Neuronal stem cell (in vitro differentiated cells): ENCODE measurements around the gene HELT.

Experiments used
- DNase-seq: peaks from one replicate; pipeline ENCODE4 v3.0.0-alpha.2; 2013; ENCODE audit warnings: low spot score
- H2AFZ ChIP-seq: one replicate; pipeline ENCODE4 v1.6.1; 2013; ENCODE audit warnings: mild to moderate bottlenecking, low read length, inconsistent platforms
- H2AK5ac ChIP-seq: 2 replicates; pipeline ENCODE4 v1.6.1; 2013; ENCODE audit warnings: low read depth, mild to moderate bottlenecking, inconsistent platforms, low read length, moderate library complexity, mixed read lengths
- H2BK120ac ChIP-seq: 2 replicates; pipeline ENCODE4 v1.6.1; 2013; ENCODE audit warnings: low read depth, mild to moderate bottlenecking, inconsistent platforms, low read length, moderate library complexity, mixed read lengths
- H2BK12ac ChIP-seq: one replicate; pipeline ENCODE4 v1.6.1; 2013; ENCODE audit warnings: low read length, inconsistent platforms
- H2BK15ac ChIP-seq: 2 replicates; pipeline ENCODE4 v1.6.1; 2013; ENCODE audit warnings: mild to moderate bottlenecking, low read length, inconsistent platforms, mixed read lengths
- H2BK5ac ChIP-seq: one replicate; pipeline ENCODE4 v1.6.1; 2013; ENCODE audit warnings: inconsistent platforms, mild to moderate bottlenecking, low read length, moderate library complexity
- H3K14ac ChIP-seq: one replicate; pipeline ENCODE4 v1.6.1; 2013; ENCODE audit warnings: low read length, inconsistent platforms
- H3K18ac ChIP-seq: 2 replicates; pipeline ENCODE4 v1.6.1; 2013; ENCODE audit warnings: low read length, inconsistent platforms
- H3K23ac ChIP-seq: 2 replicates; pipeline ENCODE4 v1.6.1; 2013; ENCODE audit warnings: low read depth, mild to moderate bottlenecking, mixed read lengths, low read length, inconsistent platforms; ENCODE audit not compliant: poor library complexity
- H3K27ac ChIP-seq: replicated peaks from 3 replicates; pipeline ENCODE4 v1.5.1; 2013; ENCODE audit warnings: low read length, inconsistent platforms
- H3K27me3 ChIP-seq, 3 experiments: 2 replicates each; pipeline ENCODE4 v1.6.1; 2013; ENCODE audit warnings: low read length in 3 of 3, mild to moderate bottlenecking in 2 of 3, inconsistent platforms in 1 of 3, low read depth in 1 of 3, mixed read lengths in 1 of 3, moderate library complexity in 1 of 3; ENCODE audit not compliant: control insufficient read depth in 3 of 3, insufficient read depth in 3 of 3
- H3K36me3 ChIP-seq, 2 donors: replicated peaks in 1 of 2; 2 replicates each; pipeline ENCODE4 v1.6.1; 2013; ENCODE audit warnings: low read length in 2 of 2; ENCODE audit not compliant: control insufficient read depth in 2 of 2, insufficient read depth in 2 of 2
- H3K4ac ChIP-seq: 2 replicates; pipeline ENCODE4 v1.6.1; 2013; ENCODE audit warnings: inconsistent platforms, mild to moderate bottlenecking, low read length, moderate library complexity
- H3K4me1 ChIP-seq, 2 donors: 1 replicate in 1 of 2; 2 replicates in 1 of 2; pipeline ENCODE4 v1.6.1; 2013; ENCODE audit warnings: low read length in 2 of 2, low read depth in 1 of 2; ENCODE audit not compliant: control insufficient read depth in 2 of 2, insufficient read depth in 1 of 2
- H3K4me2 ChIP-seq: one replicate; pipeline ENCODE4 v1.6.1; 2013; ENCODE audit warnings: mild to moderate bottlenecking, low read length, inconsistent platforms; ENCODE audit not compliant: insufficient read depth, poor library complexity, severe bottlenecking
- H3K4me3 ChIP-seq, 2 donors: 2 replicates each; pipeline ENCODE4 v1.5.1; 2013; ENCODE audit warnings: low read length in 2 of 2, mild to moderate bottlenecking in 2 of 2, inconsistent platforms in 1 of 2, moderate library complexity in 1 of 2
- H3K79me1 ChIP-seq: one replicate; pipeline ENCODE4 v1.6.1; 2013; ENCODE audit warnings: low read depth, mild to moderate bottlenecking, inconsistent platforms, low read length, moderate library complexity
- H3K9ac ChIP-seq: one replicate; pipeline ENCODE4 v1.6.1; 2013; ENCODE audit warnings: mild to moderate bottlenecking, low read depth, low read length, inconsistent platforms; ENCODE audit not compliant: poor library complexity
- H3K9me3 ChIP-seq, 2 donors: replicated peaks in 1 of 2; 2 replicates each; pipeline versions ENCODE3 to v1.6.1; 2013; ENCODE audit warnings: low read length in 2 of 2, mild to moderate bottlenecking in 2 of 2, inconsistent platforms in 1 of 2, low read depth in 1 of 2, mixed read lengths in 1 of 2, moderate library complexity in 1 of 2; ENCODE audit not compliant: control insufficient read depth in 2 of 2, insufficient read depth in 1 of 2
- H4K8ac ChIP-seq: one replicate; pipeline ENCODE4 v1.6.1; 2013; ENCODE audit warnings: low read depth, mild to moderate bottlenecking, inconsistent platforms, low read length, moderate library complexity
- H4K91ac ChIP-seq: one replicate; pipeline ENCODE4 v1.6.1; 2013; ENCODE audit warnings: low read length, low read depth, mild to moderate bottlenecking, inconsistent platforms; ENCODE audit not compliant: poor library complexity
- WGBS, 2 donors: extraction: QIAGEN DNeasy Blood & Tissue Kit; methylation state at CpG; one replicate each; pipeline ENCODE4 v1.1.7; 2013; ENCODE audit warnings: missing lambda C conversion rate in 2 of 2, mixed read lengths in 1 of 2; ENCODE audit not compliant: insufficient read length in 2 of 2, insufficient replicate concordance in 1 of 2; ENCODE audit errors: extremely low coverage in 2 of 2; 5-methylcytosine and 5-hydroxymethylcytosine counted together

HELT gene

DNA sequence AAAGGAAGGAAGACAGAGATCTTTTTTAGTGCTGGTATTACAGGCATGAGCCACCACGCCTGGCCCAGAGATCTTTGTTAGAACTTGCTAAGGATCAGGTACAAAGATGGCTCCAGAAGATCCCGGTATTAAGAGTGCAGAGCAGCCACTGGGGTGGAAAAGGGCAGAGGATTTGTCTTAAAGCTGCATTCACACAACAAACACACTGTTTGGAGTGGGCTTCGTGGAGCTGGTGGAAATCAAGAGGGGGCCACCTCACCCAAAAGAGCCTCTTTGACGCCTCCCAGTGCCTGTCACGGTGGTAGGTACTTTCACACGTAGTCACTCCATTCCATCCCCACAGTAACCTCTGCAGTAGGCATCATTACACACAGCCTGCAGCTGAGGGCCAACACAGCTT is 13.3 kb downstream of the HELT start:
- H4K8ac ChIP-seq = no peak overlapping the region
- H3K18ac ChIP-seq = no peak overlapping the region
- H3K27ac ChIP-seq = no peak overlapping the region
- H3K4me1 ChIP-seq = no peaks in the 10 kb centered on the region
- no peaks in the 10 kb centered on the region for H3K79me1 ChIP-seq
- H3K4me2 ChIP-seq = no peak overlapping the region
- peaks cover 0 to 40% (median 0%) of the 10 kb centered on the region in 3 experiments for H3K27me3 ChIP-seq
- no CpG with 5 or more reads among the region's 6 CpGs for WGBS, 2 donors
- H3K9me3 ChIP-seq = no peaks in the 10 kb centered on the region
- no peak overlapping the region for H2BK5ac ChIP-seq
- no peak overlapping the region for H3K14ac ChIP-seq
- H4K91ac ChIP-seq = no peak overlapping the region
- no peak overlapping the region for H2BK120ac ChIP-seq
- no peak overlapping the region for H3K4me3 ChIP-seq
- DNase-seq = no peak
- no peak overlapping the region for H2BK15ac ChIP-seq
- H2AK5ac ChIP-seq = no peak overlapping the region
- no peak overlapping the region for H3K4ac ChIP-seq
- no peak overlapping the region for H2AFZ ChIP-seq
- H3K23ac ChIP-seq = no peak overlapping the region
- no peak overlapping the region for H3K9ac ChIP-seq
- H2BK12ac ChIP-seq = no peak overlapping the region
- no peaks in the 10 kb centered on the region for H3K36me3 ChIP-seq

DNA sequence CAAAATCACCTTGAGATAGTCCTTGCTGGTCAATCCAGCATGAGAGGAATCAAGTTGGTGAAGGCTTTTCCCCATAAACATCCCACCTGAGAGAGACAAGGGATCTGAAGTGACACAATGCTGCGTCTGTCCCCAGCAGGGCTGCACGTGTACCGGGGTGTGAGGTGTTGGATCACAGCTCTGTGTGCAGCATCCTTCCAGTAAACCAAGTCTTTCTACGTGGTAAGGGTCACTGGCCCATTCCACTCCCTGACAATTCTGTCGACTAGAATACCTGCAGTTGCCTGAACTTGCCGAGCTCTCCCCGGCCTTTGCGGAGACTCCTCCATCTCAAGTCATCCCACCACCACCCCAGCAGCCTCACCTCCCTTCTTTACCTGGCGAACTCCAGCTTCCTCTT is 14.8 kb downstream of the HELT start:
- no peak overlapping the region for H3K9ac ChIP-seq
- no peaks in the 10 kb centered on the region for H3K4me1 ChIP-seq
- no peak overlapping the region for H4K91ac ChIP-seq
- H3K79me1 ChIP-seq = no peaks in the 10 kb centered on the region
- no peak overlapping the region for H3K14ac ChIP-seq
- no peak overlapping the region for H2BK5ac ChIP-seq
- H3K27ac ChIP-seq = no peak overlapping the region
- no peaks in the 10 kb centered on the region for H3K36me3 ChIP-seq
- no peak overlapping the region for H2BK15ac ChIP-seq
- H3K4me3 ChIP-seq = no peak overlapping the region
- H3K9me3 ChIP-seq = no peaks in the 10 kb centered on the region
- H2AK5ac ChIP-seq = no peak overlapping the region
- H3K4ac ChIP-seq = no peak overlapping the region
- no peak overlapping the region for H2BK120ac ChIP-seq
- H2AFZ ChIP-seq = no peak overlapping the region
- no CpG with 5 or more reads among the region's 9 CpGs for WGBS, 2 donors
- no peak overlapping the region for H3K23ac ChIP-seq
- no peak overlapping the region for H3K18ac ChIP-seq
- H3K27me3 ChIP-seq = peaks cover 0 to 37% (median 0%) of the 10 kb centered on the region in 3 experiments
- H4K8ac ChIP-seq = no peak overlapping the region
- DNase-seq = no peak
- H3K4me2 ChIP-seq = no peak overlapping the region
- no peak overlapping the region for H2BK12ac ChIP-seq

DNA sequence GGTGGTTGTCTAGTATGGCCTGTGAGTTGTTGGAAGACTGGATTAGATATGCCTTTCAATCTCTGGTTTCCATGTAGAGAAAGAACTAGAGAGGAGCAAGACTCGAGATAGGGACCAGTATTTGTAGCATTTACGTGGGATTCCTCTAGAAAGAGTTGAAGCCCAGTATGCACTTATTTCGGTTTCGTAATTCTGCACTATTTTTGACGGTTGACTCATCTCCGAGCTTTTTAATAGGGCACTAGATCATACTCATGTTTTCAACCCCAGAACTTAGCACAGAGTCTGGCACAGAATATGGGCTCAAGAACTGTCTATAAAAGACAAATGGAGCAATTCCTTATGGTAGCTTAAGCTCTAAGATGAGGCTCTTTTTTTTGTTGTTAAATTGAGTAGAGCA is 15.7 kb downstream of the HELT start:
- no CpG with 5 or more reads among the region's 6 CpGs for whole genome bisulfite sequencing, 2 donors
- Histone ChIP-seq H2AFZ (no peak overlapping the region), H3K23ac (no peak overlapping the region), H3K9me3 (no peaks in the 10 kb centered on the region), H4K8ac (no peak overlapping the region), H3K36me3 (no peaks in the 10 kb centered on the region), H2AK5ac (no peak overlapping the region), H3K4ac (no peak overlapping the region), H2BK5ac (no peak overlapping the region), H3K79me1 (no peaks in the 10 kb centered on the region), H2BK12ac (no peak overlapping the region), H3K4me1 (no peaks in the 10 kb centered on the region), H3K4me2 (no peak overlapping the region), H3K27ac (no peak overlapping the region), H3K4me3 (no peak overlapping the region), H3K9ac (no peak overlapping the region), H3K18ac (no peak overlapping the region), H3K14ac (no peak overlapping the region), H3K27me3 (peaks cover 0 to 32% (median 0%) of the 10 kb centered on the region in 3 experiments), H4K91ac (no peak overlapping the region), H2BK120ac (no peak overlapping the region), H2BK15ac (no peak overlapping the region)
- DNase-seq = no peak

DNA sequence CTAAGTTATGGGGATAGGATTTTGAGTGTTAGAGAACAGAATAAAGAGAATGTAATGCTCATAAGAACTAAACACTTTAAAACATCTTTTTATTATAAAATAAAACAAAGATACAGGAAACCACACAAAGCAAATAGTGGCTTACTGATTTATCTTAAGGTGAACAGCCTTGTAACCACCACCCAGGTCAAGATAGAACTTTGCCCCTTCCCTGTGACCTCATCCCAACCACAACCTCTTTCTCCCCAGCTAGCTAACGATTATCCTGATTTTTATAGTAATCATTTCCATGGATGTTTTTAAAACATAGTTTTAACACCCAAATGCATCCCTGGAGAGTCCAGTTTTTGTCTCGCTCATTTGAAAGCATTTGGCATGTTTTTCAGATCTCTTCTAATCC is 17.0 kb downstream of the HELT start:
- Histone ChIP-seq H2BK120ac (no peak overlapping the region), H3K27me3 (peaks cover 0 to 19% (median 0%) of the 10 kb centered on the region in 3 experiments), H3K23ac (no peak overlapping the region), H3K9ac (no peak overlapping the region), H3K4me1 (no peaks in the 10 kb centered on the region), H3K4ac (no peak overlapping the region), H2BK5ac (no peak overlapping the region), H3K79me1 (no peaks in the 10 kb centered on the region), H2AK5ac (no peak overlapping the region), H3K14ac (no peak overlapping the region), H3K4me3 (no peak overlapping the region), H3K18ac (no peak overlapping the region), H4K91ac (no peak overlapping the region), H2BK15ac (no peak overlapping the region), H3K27ac (no peak overlapping the region), H3K9me3 (no peaks in the 10 kb centered on the region), H2AFZ (no peak overlapping the region), H3K4me2 (no peak overlapping the region), H4K8ac (no peak overlapping the region), H3K36me3 (no peaks in the 10 kb centered on the region), H2BK12ac (no peak overlapping the region)
- whole genome bisulfite sequencing, 2 donors = no CpG with 5 or more reads among the region's 2 CpGs
- no peak for DNase-seq
